ENCODE measurements around the gene SGIP1. TPM values are rescaled to one million over a fixed set of nuclear protein-coding genes. Genes with fewer than 3 reads are reported as not detected.

Gene SGIP1
- polyA plus RNA-seq, 3 donors = not detected

- Histone ChIP-seq H3K27me3 (ENCODE audit: control insufficient read depth in 2 of 2, insufficient read depth in 2 of 2, low read length in 2 of 2) (no peaks in the 10 kb centered on the region), H3K9ac (ENCODE audit: insufficient read depth, low read length, poor library complexity, severe bottlenecking) (no peak overlapping the region), H3K36me3 (replicated peaks in 1 of 2; ENCODE audit: control insufficient read depth in 1 of 2, insufficient read depth in 2 of 2, low read length in 2 of 2) (no peaks in the 10 kb centered on the region), H3K4me1 (ENCODE audit: control insufficient read depth in 1 of 2, insufficient read depth in 2 of 2, low read length in 2 of 2) (peaks cover 17 to 28% of the 10 kb centered on the region in 2 donors), H4K20me1 (ENCODE audit: insufficient read depth, low read length) (no peaks in the 10 kb centered on the region), H3K9me3 (replicated peaks in 1 of 2; ENCODE audit: control insufficient read depth in 1 of 2, insufficient read depth in 1 of 2, low read length in 2 of 2) (no peaks in the 10 kb centered on the region), H3K4me3 (replicated peaks in 1 of 3; ENCODE audit: low read depth in 2 of 3, low read length in 3 of 3) (no peak overlapping the region), H3K4me2 (replicated peaks; ENCODE audit: extremely low read depth, low read length, poor library complexity, severe bottlenecking) (no peak overlapping the region), H3K27ac (ENCODE audit: low read depth in 1 of 2, low read length in 2 of 2) (peak overlapping the region in 1 of 2 donors; percentile 70), H2AFZ (ENCODE audit: insufficient read depth, low read depth, low read length, poor library complexity, severe bottlenecking) (no peak overlapping the region), H3K79me2 (ENCODE audit: insufficient read depth, low read length) (no peaks in the 10 kb centered on the region)
- H3K27me3 Mint-ChIP-seq (ENCODE audit: low read depth in 3 of 3) = no peaks in the 10 kb centered on the region
- WGBS (ENCODE audit: insufficient coverage) = 91% methylated on average over 1 of the region's 1 CpG
- no peak for DNase-seq
- H3K36me3 Mint-ChIP-seq = no peaks in the 10 kb centered on the region
- no peak for TF ChIP-seq CTCF (IDR thresholded peaks at IDR 0.05)
- H3K9me3 Mint-ChIP-seq = peaks cover 0 to 4% (median 0%) of the 10 kb centered on the region in 7 donors
- peak overlapping the region in 5 of 7 donors; percentile 1 to 83 (median 53) for H3K27ac Mint-ChIP-seq
- H3K4me3 Mint-ChIP-seq = no peak overlapping the region
- intact Hi-C loops (cut with micrococcal nuclease) = loop anchor here in 1 of 2 donors (10.0 kb wide), 1 partner anchor 164 kb away; the partner anchor contains the start of genes DNAI4 and MIER1
- peaks cover 31% of the 10 kb centered on the region for H3K4me1 Mint-ChIP-seq
These were observed 226.6 kb downstream of the SGIP1 start for GRCh38 chr1:66760506-66760905.

GRCh38 chr1:66761221-66761620 is 227.3 kb downstream of the SGIP1 start:
- H3K4me2 ChIP-seq (replicated peaks; ENCODE audit: extremely low read depth, low read length, poor library complexity, severe bottlenecking) = peak overlapping the region; percentile 3
- H3K27me3 ChIP-seq (ENCODE audit: control insufficient read depth in 2 of 2, insufficient read depth in 2 of 2, low read length in 2 of 2) = no peaks in the 10 kb centered on the region
- Mint-ChIP-seq H3K27ac (peak overlapping the region; percentile 78 to 91 (median 88)), H3K9me3 (peaks cover 0 to 4% (median 0%) of the 10 kb centered on the region in 7 donors), H3K4me3 (no peak overlapping the region), H3K4me1 (peaks cover 31% of the 10 kb centered on the region), H3K36me3 (no peaks in the 10 kb centered on the region), H3K27me3 (ENCODE audit: low read depth in 3 of 3) (no peaks in the 10 kb centered on the region)
- H3K36me3 ChIP-seq (replicated peaks in 1 of 2; ENCODE audit: control insufficient read depth in 1 of 2, insufficient read depth in 2 of 2, low read length in 2 of 2) = no peaks in the 10 kb centered on the region
- no peaks in the 10 kb centered on the region for H3K9me3 ChIP-seq (replicated peaks in 1 of 2; ENCODE audit: control insufficient read depth in 1 of 2, insufficient read depth in 1 of 2, low read length in 2 of 2)
- H3K4me1 ChIP-seq (ENCODE audit: control insufficient read depth in 1 of 2, insufficient read depth in 2 of 2, low read length in 2 of 2) = peaks cover 17 to 28% of the 10 kb centered on the region in 2 donors
- H3K4me3 ChIP-seq (replicated peaks in 1 of 3; ENCODE audit: low read depth in 2 of 3, low read length in 3 of 3) = no peak overlapping the region
- H4K20me1 ChIP-seq (ENCODE audit: insufficient read depth, low read length) = no peaks in the 10 kb centered on the region
- no peak overlapping the region for H3K9ac ChIP-seq (ENCODE audit: insufficient read depth, low read length, poor library complexity, severe bottlenecking)
- no peak for TF ChIP-seq CTCF (IDR thresholded peaks at IDR 0.05)
- DNase-seq = peak; percentile 58 to 85 (median 68)
- H3K27ac ChIP-seq (ENCODE audit: low read depth in 1 of 2, low read length in 2 of 2) = peak overlapping the region; percentile 43 to 70
- H2AFZ ChIP-seq (ENCODE audit: insufficient read depth, low read depth, low read length, poor library complexity, severe bottlenecking) = no peak overlapping the region
- H3K79me2 ChIP-seq (ENCODE audit: insufficient read depth, low read length) = no peaks in the 10 kb centered on the region
- no CpG with 5 or more reads among the region's 2 CpGs for WGBS (ENCODE audit: insufficient coverage)
- intact Hi-C loops (cut with micrococcal nuclease) = loop anchor here in 1 of 2 donors (10.0 kb wide), 1 partner anchor 164 kb away; the partner anchor contains the start of genes DNAI4 and MIER1

Measured in CD14-positive monocyte (primary cell).